HFFc6 (cell line): Measurements from ENCODE around the gene EVC. TPM values are rescaled to one million over a fixed set of nuclear protein-coding genes. Genes with fewer than 3 reads are reported as not detected.

Experiments
- DNase-seq: peaks from one replicate; pipeline ENCODE4 v3.0.0-alpha.2; 2018
- H3K27ac Mint-ChIP-seq: 2 replicates; pipeline ENCODE4 v1.8.0; 2020; ENCODE audit warnings: mild to moderate bottlenecking, mixed read lengths
- H3K27me3 Mint-ChIP-seq: 2 replicates; pipeline ENCODE4 v1.8.0; 2021; ENCODE audit warnings: mild to moderate bottlenecking, moderate library complexity, mixed read lengths; ENCODE audit not compliant: insufficient read depth
- H3K36me3 Mint-ChIP-seq: 2 replicates; pipeline ENCODE4 v1.8.0; 2021; ENCODE audit warnings: low read depth, mixed read lengths
- H3K4me1 Mint-ChIP-seq: 2 replicates; pipeline ENCODE4 v1.8.0; 2020; ENCODE audit warnings: low read depth, mixed read lengths
- H3K4me3 Mint-ChIP-seq: 2 replicates; pipeline ENCODE4 v1.8.0; 2020; ENCODE audit warnings: mild to moderate bottlenecking, moderate library complexity, mixed read lengths
- H3K9me3 Mint-ChIP-seq: 2 replicates; pipeline ENCODE4 v1.8.0; 2020; ENCODE audit warnings: mild to moderate bottlenecking, mixed read lengths
- total RNA-seq, 6 experiments: library from RNA; stranded (reverse); fragmentation: NEBNext Ultra II Directional; extraction: Animal tissue kit (Norgen Biotek cat#: 25700); gene quantifications; 2 replicates in 1 of 6; 3 replicates in 5 of 6; pipeline ENCODE4 v1.2.3, GENCODE V29; 2021
- TF ChIP-seq, protein P1 (sequence below): fragments of 200-600 bp; sonication (generic); IDR thresholded peaks from 2 replicates; pipeline ENCODE4 v1.5.0; 2021; ENCODE audit warnings: antibody characterized with exemption, mild to moderate bottlenecking

Gene EVC
- total RNA-seq, 6 experiments from 2014 or later: 30.7 to 40.9 (median 33.7) TPM

GRCh38 chr4:5749568-5749967 lies 38.6 kb downstream of the EVC start:
- Mint-ChIP-seq H3K9me3 (no peaks in the 10 kb centered on the region), H3K27ac (peak overlapping the region; percentile 97), H3K27me3 (peaks cover 4% of the 10 kb centered on the region), H3K4me1 (peaks cover 93% of the 10 kb centered on the region), H3K4me3 (peak overlapping the region; percentile 55; the same call in 1 of the 2 replicates), H3K36me3 (peaks cover 29% of the 10 kb centered on the region)
- TF ChIP-seq, protein P1, sequence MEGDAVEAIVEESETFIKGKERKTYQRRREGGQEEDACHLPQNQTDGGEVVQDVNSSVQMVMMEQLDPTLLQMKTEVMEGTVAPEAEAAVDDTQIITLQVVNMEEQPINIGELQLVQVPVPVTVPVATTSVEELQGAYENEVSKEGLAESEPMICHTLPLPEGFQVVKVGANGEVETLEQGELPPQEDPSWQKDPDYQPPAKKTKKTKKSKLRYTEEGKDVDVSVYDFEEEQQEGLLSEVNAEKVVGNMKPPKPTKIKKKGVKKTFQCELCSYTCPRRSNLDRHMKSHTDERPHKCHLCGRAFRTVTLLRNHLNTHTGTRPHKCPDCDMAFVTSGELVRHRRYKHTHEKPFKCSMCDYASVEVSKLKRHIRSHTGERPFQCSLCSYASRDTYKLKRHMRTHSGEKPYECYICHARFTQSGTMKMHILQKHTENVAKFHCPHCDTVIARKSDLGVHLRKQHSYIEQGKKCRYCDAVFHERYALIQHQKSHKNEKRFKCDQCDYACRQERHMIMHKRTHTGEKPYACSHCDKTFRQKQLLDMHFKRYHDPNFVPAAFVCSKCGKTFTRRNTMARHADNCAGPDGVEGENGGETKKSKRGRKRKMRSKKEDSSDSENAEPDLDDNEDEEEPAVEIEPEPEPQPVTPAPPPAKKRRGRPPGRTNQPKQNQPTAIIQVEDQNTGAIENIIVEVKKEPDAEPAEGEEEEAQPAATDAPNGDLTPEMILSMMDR: no peak
- no peak for DNase-seq

DNA sequence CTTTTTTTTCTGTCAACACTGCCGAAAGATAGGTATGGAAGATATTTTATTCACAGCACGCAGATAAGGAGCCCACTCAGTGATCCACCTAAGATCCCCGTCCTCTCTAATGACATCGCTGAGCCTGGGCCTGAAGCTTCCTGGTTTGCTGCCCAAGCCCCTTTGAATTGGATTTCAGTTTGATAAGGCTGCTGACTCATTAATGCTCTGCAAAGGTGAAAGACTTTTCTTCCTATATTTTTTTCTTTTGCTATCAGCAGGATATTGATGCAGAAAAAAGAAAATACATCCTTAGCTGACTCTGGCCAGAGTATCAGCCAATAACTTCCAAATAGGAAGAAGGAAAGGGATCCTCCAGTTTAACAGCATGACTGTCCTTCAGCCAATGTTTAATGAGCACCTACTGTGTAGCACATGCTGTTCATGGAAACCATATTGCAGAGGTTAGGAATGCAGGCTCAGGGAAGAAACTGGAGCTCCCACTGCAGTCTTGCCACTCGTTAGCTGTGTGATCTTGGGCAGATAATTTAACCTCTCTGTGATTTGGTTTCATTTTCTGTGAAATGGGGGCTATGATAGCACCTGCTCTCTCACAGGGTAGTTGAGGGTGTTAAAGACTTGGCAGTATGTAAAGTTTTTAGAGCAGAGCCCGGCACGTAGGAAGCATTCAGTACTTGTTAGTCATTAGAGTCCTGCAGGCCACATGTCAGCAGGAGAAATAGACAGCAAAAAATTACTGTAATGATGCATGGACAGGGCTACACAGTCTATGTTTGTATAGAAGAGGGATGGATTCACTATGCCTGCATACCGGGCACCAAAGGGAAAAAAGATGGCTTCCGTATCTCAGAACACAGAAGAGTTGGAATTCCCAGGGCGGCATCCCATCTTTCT lies 39.3 kb downstream of the EVC start:
- no peaks in the 10 kb centered on the region for H3K9me3 Mint-ChIP-seq
- H3K27ac Mint-ChIP-seq: peak overlapping the region; percentile 97
- H3K27me3 Mint-ChIP-seq: peaks cover 6% of the 10 kb centered on the region
- peak overlapping the region; percentile 55 for H3K4me3 Mint-ChIP-seq
- peaks cover 32% of the 10 kb centered on the region for H3K36me3 Mint-ChIP-seq
- peak; percentile 85 for DNase-seq
- H3K4me1 Mint-ChIP-seq: peaks cover 90% of the 10 kb centered on the region
- TF ChIP-seq, protein P1: no peak

- H3K4me1 Mint-ChIP-seq: peaks cover 82% of the 10 kb centered on the region
- DNase-seq: peak; percentile 55
- peaks cover 39% of the 10 kb centered on the region for H3K36me3 Mint-ChIP-seq
- TF ChIP-seq, protein P1: no peak
- H3K9me3 Mint-ChIP-seq: no peaks in the 10 kb centered on the region
- H3K27me3 Mint-ChIP-seq: peaks cover 6% of the 10 kb centered on the region
- H3K27ac Mint-ChIP-seq: peak overlapping the region; percentile 97
- H3K4me3 Mint-ChIP-seq: peak overlapping the region; percentile 55
Observed at GRCh38 chr4:5750946-5751665, 40.1 kb downstream of the EVC start.

GRCh38 chr4:5751666-5752375 lies 40.8 kb downstream of the EVC start:
- Mint-ChIP-seq H3K9me3 (no peaks in the 10 kb centered on the region), H3K4me1 (peaks cover 75% of the 10 kb centered on the region), H3K27me3 (peaks cover 6% of the 10 kb centered on the region), H3K27ac (peak overlapping the region; percentile 97), H3K36me3 (peaks cover 44% of the 10 kb centered on the region), H3K4me3 (no peak overlapping the region)
- TF ChIP-seq, protein P1: no peak
- DNase-seq: no peak

GRCh38 chr4:5752376-5753184 lies 41.6 kb downstream of the EVC start:
- TF ChIP-seq, protein P1: no peak
- Mint-ChIP-seq H3K4me3 (no peak overlapping the region), H3K36me3 (peaks cover 52% of the 10 kb centered on the region), H3K27me3 (peaks cover 6% of the 10 kb centered on the region), H3K4me1 (peaks cover 73% of the 10 kb centered on the region), H3K27ac (peak overlapping the region; percentile 97), H3K9me3 (no peaks in the 10 kb centered on the region)
- no peak for DNase-seq
